ENCODE measurements around the gene CD300A. TPM values are rescaled to one million over a fixed set of nuclear protein-coding genes. Genes with fewer than 3 reads are reported as not detected.

The CD300A gene
- total RNA-seq, 1 donor from 2014 or later = 0.71 TPM

Other genes starting within 250 kb of the CD300A start
- gene DNAI2, start 192.4 kb upstream of the CD300A start, total RNA-seq = not detected in 2 replicates
- not detected in 2 replicates for gene KIF19, start 140.4 kb upstream of the CD300A start, total RNA-seq
- gene BTBD17, start 104.8 kb upstream of the CD300A start, total RNA-seq = not detected in 2 replicates
- gene GPR142, start 99.1 kb upstream of the CD300A start, total RNA-seq = not detected in 2 replicates
- gene GPRC5C, start 34.5 kb upstream of the CD300A start, total RNA-seq = 14.0 and 17.0 TPM in 2 replicates
- gene CD300LB, start 64.8 kb downstream of the CD300A start, total RNA-seq = not detected in 2 replicates
- 0.16 and 0.17 TPM in 2 replicates for gene CD300C, start 79.5 kb downstream of the CD300A start, total RNA-seq
- gene CD300H, start 100.9 kb downstream of the CD300A start, total RNA-seq = not detected in 2 replicates
- gene CD300LD, start 125.6 kb downstream of the CD300A start, total RNA-seq = not detected in 2 replicates
- 0.09 and 0.29 TPM in 2 replicates for gene CD300E, start 157.1 kb downstream of the CD300A start, total RNA-seq
- gene CD300LF, start 246.3 kb downstream of the CD300A start, total RNA-seq = 0.12 and 0.33 TPM in 2 replicates